Activated naive CD8-positive, alpha-beta T cell treated with anti-CD3 and anti-CD28 coated beads for 36 hours (primary cell): Measurements from ENCODE around the gene NAA80. TPM values are rescaled to one million over a fixed set of nuclear protein-coding genes. Genes with fewer than 3 reads are reported as not detected.

Source experiments
- DNase-seq: peaks from one replicate; pipeline ENCODE4 v3.0.0; 2021
- H3K27ac Mint-ChIP-seq: one replicate; pipeline ENCODE4 v1.8.0; 2022; ENCODE audit warnings: mild to moderate bottlenecking, moderate library complexity, mixed read lengths
- H3K27me3 Mint-ChIP-seq: one replicate; pipeline ENCODE4 v1.8.0; 2022; ENCODE audit warnings: mild to moderate bottlenecking, mixed read lengths
- H3K36me3 Mint-ChIP-seq: one replicate; pipeline ENCODE4 v1.8.0; 2021; ENCODE audit warnings: mild to moderate bottlenecking, mixed read lengths
- H3K4me1 Mint-ChIP-seq: one replicate; pipeline ENCODE4 v1.8.0; 2021; ENCODE audit warnings: mixed read lengths
- H3K4me3 Mint-ChIP-seq: one replicate; pipeline ENCODE4 v1.8.0; 2022; ENCODE audit warnings: mild to moderate bottlenecking, moderate library complexity, mixed read lengths
- H3K9me3 Mint-ChIP-seq: one replicate; pipeline ENCODE4 v1.8.0; 2022; ENCODE audit warnings: mixed read lengths
- total RNA-seq, 2 experiments: library from RNA; stranded (reverse); gene quantifications; one replicate each; pipeline ENCODE4 v1.2.3, GENCODE V29; 2021

Gene NAA80
- total RNA-seq, 2 experiments from 2014 or later, result 16.3 to 16.7 TPM

- H3K4me3 Mint-ChIP-seq, result no peak within 1 kb of the TSS
- peaks cover 18% of the 10 kb centered on the region for H3K4me1 Mint-ChIP-seq
- no peaks in the 10 kb centered on the region for H3K9me3 Mint-ChIP-seq
- no peak for DNase-seq
- H3K27me3 Mint-ChIP-seq, result no peaks in the 10 kb centered on the region
- H3K27ac Mint-ChIP-seq, result no peak within 1 kb of the TSS
- H3K36me3 Mint-ChIP-seq, result no peaks in the 10 kb centered on the region
These were observed 4.0 kb upstream of the NAA80 start, which contains the start of gene HYAL1 for GRCh38 chr3:50303013-50303815. Gene HYAL1 (minus strand): TSS chr3:50303574. CDS start chr3:50302956, 618 bp downstream.

- no peak for DNase-seq
- Mint-ChIP-seq H3K4me3 (no peak overlapping the region), H3K27ac (no peak overlapping the region), H3K4me1 (peaks cover 23% of the 10 kb centered on the region), H3K9me3 (no peaks in the 10 kb centered on the region), H3K36me3 (no peaks in the 10 kb centered on the region), H3K27me3 (no peaks in the 10 kb centered on the region)
These were observed 3.1 kb upstream of the NAA80 start for GRCh38 chr3:50302095-50303012.

- no peaks in the 10 kb centered on the region for H3K9me3 Mint-ChIP-seq
- peak overlapping the region; percentile 92 for H3K4me3 Mint-ChIP-seq
- no peak for DNase-seq
- H3K27ac Mint-ChIP-seq, result peak overlapping the region; percentile 98
- peaks cover 4% of the 10 kb centered on the region for H3K36me3 Mint-ChIP-seq
- no peaks in the 10 kb centered on the region for H3K27me3 Mint-ChIP-seq
- H3K4me1 Mint-ChIP-seq, result peaks cover 23% of the 10 kb centered on the region
These were observed 1.6 kb upstream of the NAA80 start for GRCh38 chr3:50300681-50301254.

- peaks cover 23% of the 10 kb centered on the region for H3K4me1 Mint-ChIP-seq
- H3K27ac Mint-ChIP-seq, result peak overlapping the region; percentile 98
- H3K9me3 Mint-ChIP-seq, result no peaks in the 10 kb centered on the region
- no peak for DNase-seq
- H3K4me3 Mint-ChIP-seq, result peak overlapping the region; percentile 92
- peaks cover 4% of the 10 kb centered on the region for H3K36me3 Mint-ChIP-seq
- no peaks in the 10 kb centered on the region for H3K27me3 Mint-ChIP-seq
These were observed 900 bp upstream of the NAA80 start for GRCh38 chr3:50299929-50300680.

- Mint-ChIP-seq H3K27ac (peak overlapping the region; percentile 98), H3K36me3 (peaks cover 4% of the 10 kb centered on the region), H3K27me3 (no peaks in the 10 kb centered on the region), H3K9me3 (no peaks in the 10 kb centered on the region), H3K4me3 (peak overlapping the region; percentile 92), H3K4me1 (peaks cover 19% of the 10 kb centered on the region)
- no peak for DNase-seq
These were observed 378 bp upstream of the NAA80 start for GRCh38 chr3:50299638-50299928.

- Mint-ChIP-seq H3K9me3 (no peaks in the 10 kb centered on the region), H3K27ac (peak overlapping the region; percentile 98), H3K4me1 (peaks cover 17% of the 10 kb centered on the region), H3K4me3 (peak overlapping the region; percentile 92), H3K27me3 (no peaks in the 10 kb centered on the region), H3K36me3 (peaks cover 4% of the 10 kb centered on the region)
- DNase-seq, result no peak
These were observed 1.1 kb downstream of the NAA80 start for GRCh38 chr3:50297896-50298725.

GRCh38 chr3:50297384-50297775 lies 1.8 kb downstream of the NAA80 start:
- Mint-ChIP-seq H3K4me3 (no peak overlapping the region), H3K4me1 (peaks cover 23% of the 10 kb centered on the region), H3K27me3 (no peaks in the 10 kb centered on the region), H3K27ac (no peak overlapping the region), H3K36me3 (peaks cover 4% of the 10 kb centered on the region), H3K9me3 (no peaks in the 10 kb centered on the region)
- no peak for DNase-seq

- Mint-ChIP-seq H3K27me3 (no peaks in the 10 kb centered on the region), H3K9me3 (no peaks in the 10 kb centered on the region), H3K4me3 (no peak overlapping the region), H3K36me3 (peaks cover 4% of the 10 kb centered on the region), H3K27ac (no peak overlapping the region), H3K4me1 (peaks cover 23% of the 10 kb centered on the region)
- DNase-seq, result no peak
These were observed 2.4 kb downstream of the NAA80 start for GRCh38 chr3:50296721-50297383.

- no peak for DNase-seq
- peaks cover 22% of the 10 kb centered on the region for H3K4me1 Mint-ChIP-seq
- H3K27me3 Mint-ChIP-seq, result no peaks in the 10 kb centered on the region
- H3K9me3 Mint-ChIP-seq, result no peaks in the 10 kb centered on the region
- peaks cover 11% of the 10 kb centered on the region for H3K36me3 Mint-ChIP-seq
- H3K4me3 Mint-ChIP-seq, result no peak overlapping the region
- H3K27ac Mint-ChIP-seq, result peak overlapping the region; percentile 26
These were observed 3.4 kb downstream of the NAA80 start for GRCh38 chr3:50295553-50296431.

GRCh38 chr3:50294492-50295403 lies 4.5 kb downstream of the NAA80 start:
- DNase-seq, result no peak
- Mint-ChIP-seq H3K4me1 (peaks cover 14% of the 10 kb centered on the region), H3K4me3 (no peak overlapping the region), H3K27ac (no peak overlapping the region), H3K9me3 (no peaks in the 10 kb centered on the region), H3K27me3 (no peaks in the 10 kb centered on the region), H3K36me3 (peaks cover 11% of the 10 kb centered on the region)

GRCh38 chr3:50294089-50294488 lies 5.1 kb downstream of the NAA80 start:
- Mint-ChIP-seq H3K27me3 (no peaks in the 10 kb centered on the region), H3K27ac (no peak overlapping the region), H3K36me3 (peaks cover 11% of the 10 kb centered on the region), H3K4me1 (peaks cover 13% of the 10 kb centered on the region), H3K9me3 (no peaks in the 10 kb centered on the region), H3K4me3 (no peak overlapping the region)
- no peak for DNase-seq
